ENCODE data around the gene FMR1.

FMR1 gene

DNA sequence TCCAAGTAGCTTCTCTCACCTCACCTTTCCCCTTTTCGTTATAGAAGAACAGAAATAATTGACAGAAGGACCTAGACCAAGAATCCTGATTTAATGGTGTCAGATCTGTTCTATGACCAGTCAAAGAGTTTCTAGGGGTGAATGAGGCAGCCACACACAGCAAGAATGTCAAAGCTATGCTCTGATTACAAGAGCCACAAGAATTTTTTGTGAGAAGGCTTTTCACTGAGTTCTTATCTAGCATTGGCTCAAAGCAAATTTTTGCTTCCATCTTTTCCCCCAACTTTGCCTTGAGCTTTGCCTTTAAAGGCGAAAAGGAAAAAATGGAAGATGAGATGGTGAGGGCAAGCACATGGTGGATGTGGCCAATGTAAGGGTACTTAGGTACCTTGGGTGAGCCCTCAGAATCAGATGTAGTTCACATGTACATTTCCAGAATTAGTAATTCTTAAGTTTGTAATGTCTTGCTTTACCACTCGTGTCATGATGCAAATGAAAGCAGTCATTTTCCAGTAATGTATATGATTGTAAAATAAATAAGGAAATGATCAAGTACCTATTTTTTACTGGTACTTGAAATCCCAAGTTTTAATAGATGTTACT is 23.5 kb downstream of the FMR1 start:
- no peak for TF ChIP-seq TEAD4 (IDR thresholded peaks at IDR 0.05)
- TF ChIP-seq REST (IDR thresholded peaks at IDR 0.05; ENCODE audit: low read depth): no peak

DNA sequence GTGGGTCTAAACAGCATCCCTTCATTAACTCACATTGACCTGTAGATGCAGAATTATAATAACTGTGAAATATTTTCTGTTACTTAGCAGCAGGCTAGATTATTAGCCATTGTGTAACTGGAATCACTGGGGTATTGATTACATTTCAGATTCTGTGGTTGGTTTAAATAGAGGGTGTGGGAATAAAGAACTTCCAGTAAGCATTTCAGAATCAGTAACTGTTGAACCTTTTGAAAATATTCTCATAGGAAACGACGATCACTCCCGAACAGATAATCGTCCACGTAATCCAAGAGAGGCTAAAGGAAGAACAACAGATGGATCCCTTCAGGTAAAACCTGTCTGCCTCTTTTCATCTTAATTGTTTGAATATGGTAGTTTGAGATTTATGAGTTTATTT is 33.6 kb downstream of the FMR1 start:
- TF ChIP-seq REST (IDR thresholded peaks at IDR 0.05; ENCODE audit: low read depth) (no peak), EP300 (IDR thresholded peaks at IDR 0.05; ENCODE audit: borderline replicate concordance) (no peak), CEBPB (IDR thresholded peaks at IDR 0.05) (no peak), TAF1 (IDR thresholded peaks at IDR 0.05; ENCODE audit: low read depth) (no peak), RAD21 (IDR thresholded peaks at IDR 0.05; ENCODE audit: low read depth) (no peak), CREB1 (IDR thresholded peaks at IDR 0.05; ENCODE audit: low read depth) (no peak), FOXM1 (IDR thresholded peaks at IDR 0.05; ENCODE audit: borderline replicate concordance, low read depth) (no peak), NFIC (IDR thresholded peaks at IDR 0.05) (no peak), YY1 (IDR thresholded peaks at IDR 0.05; ENCODE audit: low read depth) (no peak), TEAD4 (IDR thresholded peaks at IDR 0.05) (no peak), ZBTB7A (IDR thresholded peaks at IDR 0.05; ENCODE audit: low read depth) (no peak), EGR1 (IDR thresholded peaks at IDR 0.05) (no peak), TCF12 (IDR thresholded peaks at IDR 0.05; ENCODE audit: low read depth) (no peak)
- TF ChIP-seq, protein P1, sequence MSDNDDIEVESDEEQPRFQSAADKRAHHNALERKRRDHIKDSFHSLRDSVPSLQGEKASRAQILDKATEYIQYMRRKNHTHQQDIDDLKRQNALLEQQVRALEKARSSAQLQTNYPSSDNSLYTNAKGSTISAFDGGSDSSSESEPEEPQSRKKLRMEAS (IDR thresholded peaks at IDR 0.05): no peak
- TF ChIP-seq, protein P2, sequence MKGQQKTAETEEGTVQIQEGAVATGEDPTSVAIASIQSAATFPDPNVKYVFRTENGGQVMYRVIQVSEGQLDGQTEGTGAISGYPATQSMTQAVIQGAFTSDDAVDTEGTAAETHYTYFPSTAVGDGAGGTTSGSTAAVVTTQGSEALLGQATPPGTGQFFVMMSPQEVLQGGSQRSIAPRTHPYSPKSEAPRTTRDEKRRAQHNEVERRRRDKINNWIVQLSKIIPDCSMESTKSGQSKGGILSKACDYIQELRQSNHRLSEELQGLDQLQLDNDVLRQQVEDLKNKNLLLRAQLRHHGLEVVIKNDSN (IDR thresholded peaks at IDR 0.05): no peak

- no peak for TF ChIP-seq NFIC (IDR thresholded peaks at IDR 0.05)
- TF ChIP-seq CEBPB (IDR thresholded peaks at IDR 0.05): no peak
- TF ChIP-seq EGR1 (IDR thresholded peaks at IDR 0.05): no peak
- TF ChIP-seq EP300 (IDR thresholded peaks at IDR 0.05; ENCODE audit: borderline replicate concordance): no peak
- no peak for TF ChIP-seq TCF12 (IDR thresholded peaks at IDR 0.05; ENCODE audit: low read depth)
- no peak for TF ChIP-seq REST (IDR thresholded peaks at IDR 0.05; ENCODE audit: low read depth)
- TF ChIP-seq FOXM1 (IDR thresholded peaks at IDR 0.05; ENCODE audit: borderline replicate concordance, low read depth): no peak
- TF ChIP-seq, protein P2 (IDR thresholded peaks at IDR 0.05): no peak
- no peak for TF ChIP-seq YY1 (IDR thresholded peaks at IDR 0.05; ENCODE audit: low read depth)
- no peak for TF ChIP-seq TAF1 (IDR thresholded peaks at IDR 0.05; ENCODE audit: low read depth)
- TF ChIP-seq TEAD4 (IDR thresholded peaks at IDR 0.05): no peak
- no peak for TF ChIP-seq ZBTB7A (IDR thresholded peaks at IDR 0.05; ENCODE audit: low read depth)
- no peak for TF ChIP-seq RAD21 (IDR thresholded peaks at IDR 0.05; ENCODE audit: low read depth)
- TF ChIP-seq CREB1 (IDR thresholded peaks at IDR 0.05; ENCODE audit: low read depth): no peak
- TF ChIP-seq, protein P1 (IDR thresholded peaks at IDR 0.05): no peak
Observed at GRCh38 chrX:147948531-147948930, 36.8 kb downstream of the FMR1 start.

- no peak for TF ChIP-seq EGR1 (IDR thresholded peaks at IDR 0.05)
- no peak for TF ChIP-seq YY1 (IDR thresholded peaks at IDR 0.05; ENCODE audit: low read depth)
- no peak for TF ChIP-seq ZBTB7A (IDR thresholded peaks at IDR 0.05; ENCODE audit: low read depth)
Observed at GRCh38 chrX:147950352-147950751, 38.6 kb downstream of the FMR1 start.

DNA sequence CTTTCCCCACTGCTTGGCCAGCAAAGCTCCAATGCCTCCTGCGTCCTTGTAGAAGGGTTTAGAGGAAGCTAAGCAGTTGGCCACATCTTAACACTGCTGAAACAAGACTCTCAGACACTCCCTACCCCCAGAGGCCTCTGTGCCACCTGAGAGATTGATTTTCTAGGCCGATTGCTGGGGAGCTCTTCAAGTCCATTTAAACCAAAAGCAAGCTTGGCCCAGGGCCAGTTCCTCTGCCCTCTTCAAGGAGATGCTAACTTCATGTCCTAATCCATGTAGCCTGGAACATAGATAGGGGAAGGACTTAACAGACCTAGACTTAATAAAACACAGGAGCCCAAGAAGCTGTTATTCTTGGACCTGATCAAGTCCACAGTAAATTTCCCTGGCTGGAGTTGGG is 42.3 kb downstream of the FMR1 start:
- TF ChIP-seq, protein P2 (IDR thresholded peaks at IDR 0.05): no peak
- TF ChIP-seq CREB1 (IDR thresholded peaks at IDR 0.05; ENCODE audit: low read depth): no peak
- TF ChIP-seq, protein P1 (IDR thresholded peaks at IDR 0.05): no peak
- TF ChIP-seq CEBPB (IDR thresholded peaks at IDR 0.05): no peak
- TF ChIP-seq REST (IDR thresholded peaks at IDR 0.05; ENCODE audit: low read depth): no peak
- no peak for TF ChIP-seq TEAD4 (IDR thresholded peaks at IDR 0.05)
- TF ChIP-seq FOXM1 (IDR thresholded peaks at IDR 0.05; ENCODE audit: borderline replicate concordance, low read depth): no peak
